Keratinocyte (primary cell): ENCODE data around the gene PCGF3. TPM values are rescaled to one million over a fixed set of nuclear protein-coding genes. Genes with fewer than 3 reads are reported as not detected.

Experiments
- DNase-seq: peaks from one replicate; pipeline ENCODE4 v3.0.0-alpha.2; 2011; ENCODE audit warnings: low read depth, missing footprints, low spot score
- FAIRE-seq: peaks from 2 replicates; lab custom pipeline; 2011; peaks lifted over from hg19 to GRCh38; lab: Jason Lieb, UNC
- H2AFZ ChIP-seq: 2 replicates; pipeline ENCODE4 v1.6.0; 2012; ENCODE audit warnings: low read length, control low read depth, inconsistent platforms; ENCODE audit not compliant: control insufficient read depth
- H3K27ac ChIP-seq: 2 replicates; pipeline ENCODE4 v1.5.1; 2011; ENCODE audit warnings: low read length; ENCODE audit not compliant: control insufficient read depth, insufficient read depth
- H3K27me3 ChIP-seq: 3 replicates; pipeline ENCODE4 v1.6.0; 2011; ENCODE audit warnings: low read length; ENCODE audit not compliant: control insufficient read depth, insufficient read depth; ENCODE audit errors: extremely low read depth
- H3K36me3 ChIP-seq, 2 experiments: 2 replicates in 1 of 2; 3 replicates in 1 of 2; pipeline ENCODE4 v1.5.1; 2011; ENCODE audit warnings: low read length in 2 of 2, mild to moderate bottlenecking in 1 of 2; ENCODE audit not compliant: control insufficient read depth in 2 of 2, insufficient read depth in 2 of 2; ENCODE audit errors: extremely low read depth in 1 of 2
- H3K4me1 ChIP-seq: 3 replicates; pipeline ENCODE4 v1.5.1; 2011; ENCODE audit warnings: low read length; ENCODE audit not compliant: control insufficient read depth, insufficient read depth; ENCODE audit errors: extremely low read depth
- H3K4me2 ChIP-seq: 3 replicates; pipeline ENCODE4 v1.6.0; 2011; ENCODE audit warnings: low read depth, low read length; ENCODE audit not compliant: control insufficient read depth, insufficient read depth; ENCODE audit errors: extremely low read depth
- H3K4me3 ChIP-seq, 3 experiments: fragments of 200-600 bp in 1 of 3; sonication (generic) in 1 of 3; 2 replicates in 2 of 3; 3 replicates in 1 of 3; pipeline ENCODE4 v1.5.1; 2011 to 2016; ENCODE audit warnings: low read length in 3 of 3, mild to moderate bottlenecking in 3 of 3, control low read depth in 2 of 3, inconsistent platforms in 1 of 3, low read depth in 1 of 3, mixed read lengths in 1 of 3, mixed run types in 1 of 3, moderate library complexity in 1 of 3; ENCODE audit not compliant: control insufficient read depth in 2 of 3, insufficient read depth in 2 of 3; ENCODE audit errors: extremely low read depth in 1 of 3
- H3K79me2 ChIP-seq: 2 replicates; pipeline ENCODE4 v1.6.0; 2012; ENCODE audit warnings: low read length; ENCODE audit not compliant: control insufficient read depth, insufficient read depth
- H3K9ac ChIP-seq: 3 replicates; pipeline ENCODE4 v1.6.0; 2011; ENCODE audit warnings: low read length; ENCODE audit not compliant: control insufficient read depth, insufficient read depth; ENCODE audit errors: extremely low read depth
- H3K9me1 ChIP-seq: 3 replicates; pipeline ENCODE4 v1.6.0; 2011; ENCODE audit warnings: low read length; ENCODE audit not compliant: control insufficient read depth, insufficient read depth; ENCODE audit errors: extremely low read depth
- H3K9me3 ChIP-seq: 2 replicates; pipeline ENCODE4 v1.5.1; 2012; ENCODE audit warnings: low read depth, low read length; ENCODE audit not compliant: control insufficient read depth
- H4K20me1 ChIP-seq: 3 replicates; pipeline ENCODE4 v1.6.0; 2011; ENCODE audit warnings: low read length; ENCODE audit not compliant: control insufficient read depth, insufficient read depth; ENCODE audit errors: extremely low read depth
- CTCF ChIP-seq, 3 experiments: IDR thresholded peaks in 1 of 3; conservative IDR thresholded peaks in 1 of 3; optimal IDR thresholded peaks in 1 of 3; 2 replicates in 2 of 3; 3 replicates in 1 of 3; pipeline versions ENCODE3 to v1.5.1; 2011; ENCODE audit warnings: low read length in 3 of 3, mild to moderate bottlenecking in 3 of 3, moderate library complexity in 2 of 3, control low read depth in 1 of 3, inconsistent platforms in 1 of 3; ENCODE audit not compliant: insufficient read depth in 2 of 3; ENCODE audit errors: extremely low read depth in 1 of 3
- EZH2 ChIP-seq: IDR thresholded peaks from one replicate; pipeline ENCODE4 v1.6.1; 2012; ENCODE audit warnings: inconsistent platforms, mild to moderate bottlenecking, low read length, moderate library complexity
- dilution Hi-C: fragments of 300-500 bp; cut with MboI; formaldehyde crosslinking; loops from one replicate; pipeline ENCODE4 v1.7.0; 2020; ENCODE audit warnings: low sequenced_read_pairs; ENCODE audit not compliant: extremely low pct_ligation_motif_present
- polyA plus RNA-seq, 5 experiments: library from polyadenylated mRNA; depleted of rRNA in 3 of 5; stranded (reverse) in 3 of 5; stranded (forward) in 1 of 5; unstranded in 1 of 5; fragments of >200 nt; gene quantifications; 1 replicate in 1 of 5; 2 replicates in 3 of 5; 3 replicates in 1 of 5; pipeline versions ENCODE4 v1.2.1 to v1.2.3, GENCODE V29; 2011 to 2012; ENCODE audit warnings: missing spikeins in 2 of 5, low read depth in 1 of 5, low replicate concordance in 1 of 5

The PCGF3 gene
- polyA plus RNA-seq, 1 donor (not counting 4 experiments of a cell fraction or from before 2014, with no cell fraction given): 40.1 TPM

GRCh38 chr4:763191-763810 lies 57.7 kb downstream of the PCGF3 start:
- Histone ChIP-seq H3K79me2 (peaks cover 1% of the 10 kb centered on the region), H3K4me3 (no peak overlapping the region), H3K9me1 (no peaks in the 10 kb centered on the region), H3K4me2 (no peak overlapping the region), H3K27ac (no peak overlapping the region), H2AFZ (no peak overlapping the region), H4K20me1 (peaks cover 36% of the 10 kb centered on the region), H3K4me1 (peaks cover 19% of the 10 kb centered on the region), H3K27me3 (no peaks in the 10 kb centered on the region), H3K9me3 (no peaks in the 10 kb centered on the region), H3K9ac (no peak overlapping the region), H3K36me3 (peaks cover 27 to 35% of the 10 kb centered on the region in 2 experiments)
- DNase-seq (no peak), FAIRE-seq (no peak)
- dilution Hi-C loops: no loop called here
- no peak for TF ChIP-seq EZH2
- no peak for TF ChIP-seq CTCF (optimal IDR thresholded peaks at IDR 0.05 in 1 of 3, IDR thresholded peaks at IDR 0.05 in 1 of 3, conservative IDR thresholded peaks at IDR 0.05 in 1 of 3; ENCODE audit: extremely low read depth in 1 of 3, insufficient read depth in 2 of 3, low read length in 3 of 3)

DNA sequence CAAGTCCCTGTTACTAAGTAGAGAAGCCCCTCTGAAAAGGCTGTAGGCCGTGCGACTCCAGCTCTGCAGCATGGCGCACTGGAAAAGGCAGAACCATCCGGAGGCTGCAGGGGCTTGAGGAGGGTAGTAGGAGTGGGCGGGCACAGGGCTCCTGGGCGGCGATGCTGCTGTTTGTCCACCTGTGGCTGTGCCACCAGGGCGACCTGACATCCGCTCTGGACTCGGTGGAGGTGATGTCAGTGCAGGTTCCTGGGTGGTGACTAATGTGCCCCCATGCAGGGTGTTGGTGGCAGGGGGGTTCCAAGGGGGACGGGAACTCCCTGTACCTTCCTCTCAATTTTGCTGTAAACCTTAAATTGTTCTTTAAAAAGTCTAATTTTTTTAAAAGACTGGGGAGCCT lies 58.3 kb downstream of the PCGF3 start:
- Histone ChIP-seq H3K27ac (no peak overlapping the region), H3K36me3 (peaks cover 30 to 35% of the 10 kb centered on the region in 2 experiments)
- dilution Hi-C loops: no loop called here

More for the DNA sequence above, 58.3 kb downstream of the PCGF3 start:
- Histone ChIP-seq H3K9ac (no peak overlapping the region), H3K27me3 (no peaks in the 10 kb centered on the region), H3K79me2 (peaks cover 4% of the 10 kb centered on the region), H3K4me1 (peaks cover 19% of the 10 kb centered on the region), H4K20me1 (peaks cover 36% of the 10 kb centered on the region), H3K9me3 (no peaks in the 10 kb centered on the region), H3K4me3 (no peak overlapping the region), H3K9me1 (no peaks in the 10 kb centered on the region), H2AFZ (no peak overlapping the region), H3K4me2 (no peak overlapping the region)
- DNase-seq (no peak), FAIRE-seq (no peak)
- TF ChIP-seq EZH2 (no peak), CTCF (optimal IDR thresholded peaks at IDR 0.05 in 1 of 3, IDR thresholded peaks at IDR 0.05 in 1 of 3, conservative IDR thresholded peaks at IDR 0.05 in 1 of 3; ENCODE audit: extremely low read depth in 1 of 3, insufficient read depth in 2 of 3, low read length in 3 of 3) (no peak)
